Activated CD4-positive, alpha-beta T cell treated with anti-CD3 and anti-CD28 coated beads, Interleukin-2, amount 50 U/mL, for 16 hours (primary cell): ENCODE results near the gene IZUMO1R.
"Not testable (repeated sequence)": the region's sequence is repeated elsewhere in the genome, so short reads cannot be mapped to it uniquely, and the experiment has no call there.

Experiments used
- DNase-seq: peaks from one replicate; pipeline ENCODE4 v3.0.0-alpha.2; 2020

Gene IZUMO1R

DNA sequence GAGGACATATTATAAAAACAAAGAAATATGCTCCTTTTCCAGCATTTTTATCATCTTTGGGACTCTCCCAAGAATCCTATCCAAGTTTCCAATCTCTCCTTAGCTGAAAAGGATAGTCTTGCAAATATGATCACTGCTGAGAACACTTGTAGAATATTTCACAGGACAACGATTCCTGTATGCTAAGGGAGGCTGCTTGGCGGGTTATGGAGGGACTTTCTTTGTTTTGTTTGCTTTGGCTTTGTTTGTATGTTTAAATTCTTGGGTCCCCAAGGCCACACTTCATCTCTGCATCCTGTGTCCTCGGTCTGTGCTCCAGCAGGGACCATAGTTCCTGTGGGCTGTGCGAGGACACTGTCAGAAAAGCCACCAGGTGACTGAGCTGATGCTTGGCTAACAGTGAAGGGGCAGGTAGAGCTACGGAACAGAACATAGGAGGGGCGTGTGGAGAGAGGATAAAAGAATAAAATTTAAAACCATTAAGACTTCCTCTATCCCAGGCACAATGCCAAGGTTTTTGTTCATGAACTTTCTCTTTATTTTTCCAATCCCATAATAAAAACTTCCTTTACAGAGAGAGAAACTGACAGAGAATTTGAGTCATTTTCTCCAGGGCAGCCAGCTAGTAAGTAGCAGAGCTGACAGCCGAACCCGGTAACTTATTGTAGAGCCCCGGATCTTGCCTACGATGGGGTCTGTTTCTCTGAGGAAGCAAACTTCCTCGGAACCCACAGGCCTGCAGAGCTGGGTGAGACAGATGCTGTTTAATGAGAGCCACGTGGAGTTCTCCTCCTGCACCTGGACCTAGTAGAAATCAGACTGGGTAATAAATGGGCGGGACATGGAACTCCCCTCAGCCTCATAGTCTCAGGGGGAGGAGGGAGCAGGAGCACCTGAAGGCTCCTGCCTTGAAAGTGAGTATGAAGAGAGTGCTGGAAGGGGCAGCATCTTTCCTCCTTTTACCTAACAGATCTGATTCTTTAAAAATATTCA lies at the start of gene IZUMO1R:
Gene IZUMO1R, plus strand, starts transcription at position 615 of the 993 bp plus-strand sequence. CDS start 1,057 bp downstream, outside the sequence.
- no peak for DNase-seq

DNA sequence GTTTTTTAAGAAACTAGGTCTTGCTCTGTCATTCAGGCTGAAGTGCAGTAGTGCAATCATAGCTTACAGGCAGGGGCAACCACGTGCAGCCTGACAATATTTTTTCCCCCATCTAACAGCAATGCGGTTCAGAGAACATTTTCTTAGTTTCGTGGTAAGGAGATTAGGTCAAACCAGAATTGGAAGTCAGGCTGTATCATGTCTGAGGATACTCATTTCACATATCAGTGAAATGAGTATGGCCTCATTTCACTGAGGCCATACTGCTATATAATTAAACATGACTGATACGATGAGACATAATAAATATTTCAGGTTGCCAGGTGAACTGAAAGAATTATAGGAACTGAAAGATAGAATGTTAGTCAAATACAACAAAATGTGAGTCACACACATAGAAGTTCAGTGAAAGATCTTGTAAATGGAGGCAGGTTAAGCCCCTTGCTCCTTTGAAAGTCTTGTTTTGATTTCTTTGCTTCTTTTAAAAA lies 32.5 kb upstream of the IZUMO1R start:
- DNase-seq = peak; percentile 53

DNA sequence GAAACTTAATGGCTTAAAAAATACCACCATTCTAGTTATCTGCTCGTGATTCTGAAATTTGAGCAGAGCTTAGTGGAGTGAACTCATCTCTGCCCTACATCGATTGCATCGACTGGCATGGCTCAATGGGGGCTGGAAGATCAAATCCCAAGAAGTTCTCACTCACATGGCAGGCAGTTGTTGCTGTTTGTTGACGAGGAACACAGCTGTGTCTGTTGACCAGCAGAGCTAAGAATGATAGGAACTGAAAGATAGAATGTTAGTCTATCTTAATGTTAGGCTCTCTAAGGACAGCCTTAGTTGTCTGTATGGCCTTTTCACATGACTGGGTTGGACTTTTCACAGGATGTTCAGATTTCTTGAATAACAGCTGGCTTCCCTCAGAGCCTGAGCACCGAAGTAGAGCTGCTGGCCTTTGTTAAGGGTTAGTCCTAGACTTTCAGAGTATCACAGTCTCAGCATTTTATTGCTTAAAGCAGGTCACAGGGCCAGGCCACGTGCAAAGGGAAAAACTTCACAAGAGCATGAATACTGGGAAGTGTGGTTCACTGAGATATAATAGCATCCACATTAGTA lies 31.6 kb upstream of the IZUMO1R start:
- no peak for DNase-seq

GRCh38 chr11:94275961-94276360 lies 28.4 kb upstream of the IZUMO1R start:
- no peak for DNase-seq

- DNase-seq = no peak
These were observed 27.4 kb upstream of the IZUMO1R start for GRCh38 chr11:94276943-94277342.

DNA sequence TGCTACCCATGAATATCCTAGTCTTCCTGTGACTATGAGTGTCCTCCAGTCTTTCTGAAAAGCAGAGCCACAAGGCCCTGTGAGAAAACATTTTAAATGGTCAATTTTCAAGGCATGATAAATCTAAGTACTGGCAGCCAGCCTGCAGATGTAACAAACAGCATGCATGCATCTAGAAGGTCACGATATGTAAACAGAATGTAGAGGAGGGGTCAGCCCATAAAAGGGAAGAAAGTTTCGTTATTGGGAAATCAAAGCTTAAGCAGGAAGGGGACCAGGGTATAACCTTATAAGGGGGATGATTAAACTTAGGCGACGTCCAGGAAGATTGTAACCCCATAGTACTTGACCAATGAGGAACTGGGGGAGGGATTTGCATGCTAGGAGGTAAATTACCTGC lies 26.2 kb upstream of the IZUMO1R start:
- not testable (repeated sequence) for DNase-seq

- no peak for DNase-seq
These were observed 24.4 kb upstream of the IZUMO1R start for GRCh38 chr11:94279996-94280395.

DNA sequence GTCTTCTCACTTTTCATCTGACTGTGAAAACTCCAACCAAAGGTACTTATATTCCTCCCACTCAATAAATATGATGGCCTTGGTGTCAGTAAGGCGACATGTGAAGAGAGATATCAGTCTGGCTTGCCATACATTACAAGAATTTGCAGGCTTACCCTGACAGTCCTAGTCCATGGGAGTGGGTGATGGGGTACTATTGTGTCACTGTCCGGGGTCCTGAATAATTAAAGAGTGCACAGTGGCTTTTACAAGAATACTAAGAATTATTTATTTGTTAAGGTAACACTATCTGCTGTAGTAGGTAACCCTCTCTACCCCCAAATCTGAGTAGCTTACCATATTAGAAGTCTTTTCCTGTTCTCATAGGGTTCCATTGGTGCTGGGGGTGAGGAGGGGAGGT lies 23.1 kb upstream of the IZUMO1R start:
- no peak for DNase-seq

DNA sequence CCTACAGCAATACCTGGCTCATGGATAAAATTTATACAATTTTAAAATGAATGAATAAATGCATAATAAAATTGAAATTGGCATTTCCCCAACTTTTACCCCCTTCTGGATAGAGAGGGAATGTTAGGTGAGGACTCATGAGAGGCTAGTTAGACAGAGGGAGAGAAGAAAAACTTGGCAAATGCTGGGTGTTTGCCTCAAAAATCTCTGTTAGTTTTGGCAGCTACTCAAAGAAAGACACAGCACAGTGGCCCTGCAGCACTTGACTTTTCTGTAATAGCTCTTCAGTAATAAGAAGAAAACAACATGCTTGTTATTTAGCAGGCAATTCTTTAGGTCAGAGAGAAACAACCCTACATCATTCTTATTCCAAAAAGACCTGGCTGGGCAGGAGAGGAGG lies 20.7 kb upstream of the IZUMO1R start:
- no peak for DNase-seq

- no peak for DNase-seq
These were observed 8.8 kb upstream of the IZUMO1R start for GRCh38 chr11:94295534-94295933.

DNA sequence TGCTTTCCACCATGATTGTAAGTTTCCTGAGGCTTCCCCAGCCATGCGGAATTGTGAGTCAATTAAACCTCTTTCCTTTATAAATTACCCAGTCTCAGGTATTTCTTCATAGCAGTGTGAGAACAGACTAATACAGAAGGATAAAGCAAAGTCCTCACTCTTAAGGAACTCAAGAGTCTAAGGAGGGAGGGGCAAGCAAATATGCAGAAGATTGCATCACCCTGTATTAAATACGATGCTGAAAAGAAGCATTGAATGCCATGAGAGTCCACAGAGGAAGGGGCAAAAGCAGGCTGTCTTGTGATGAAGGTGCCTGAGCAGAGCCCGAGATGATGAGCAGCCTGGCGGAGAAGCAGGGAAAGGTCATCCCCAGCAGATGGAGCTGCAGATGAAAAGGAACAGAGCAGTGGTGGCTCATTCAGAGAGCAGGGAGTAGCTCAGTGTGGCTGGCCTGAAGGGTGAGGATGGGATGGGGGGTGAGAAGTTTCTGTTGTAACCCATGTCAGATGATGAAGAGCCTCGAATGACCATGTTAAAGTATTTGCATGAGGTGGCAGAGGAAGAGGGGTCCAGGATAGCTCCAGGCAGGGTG lies 6.3 kb upstream of the IZUMO1R start:
- DNase-seq = no peak

DNA sequence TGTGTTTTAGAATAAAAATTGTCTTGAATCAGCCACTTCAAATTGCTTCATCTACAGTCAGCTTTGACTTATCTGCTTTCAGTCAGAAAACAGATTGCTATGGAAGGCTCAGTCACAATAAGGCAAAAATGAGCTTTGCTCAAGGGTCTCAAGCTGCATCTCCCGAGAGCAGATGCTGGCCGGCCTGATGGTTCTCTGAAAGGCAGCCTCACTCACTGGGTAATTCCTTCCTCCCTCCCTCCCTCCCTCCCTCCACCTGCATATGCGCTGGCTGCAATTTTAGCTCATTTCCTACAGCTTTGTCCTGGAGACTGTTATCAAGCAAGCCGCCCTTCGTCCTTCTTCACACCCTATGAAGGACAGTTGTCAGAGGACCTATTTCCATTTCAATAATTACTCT lies 1.6 kb upstream of the IZUMO1R start:
- DNase-seq = no peak

- no peak for DNase-seq
These were observed 766 bp downstream of the IZUMO1R start for GRCh38 chr11:94305146-94305545.

DNA sequence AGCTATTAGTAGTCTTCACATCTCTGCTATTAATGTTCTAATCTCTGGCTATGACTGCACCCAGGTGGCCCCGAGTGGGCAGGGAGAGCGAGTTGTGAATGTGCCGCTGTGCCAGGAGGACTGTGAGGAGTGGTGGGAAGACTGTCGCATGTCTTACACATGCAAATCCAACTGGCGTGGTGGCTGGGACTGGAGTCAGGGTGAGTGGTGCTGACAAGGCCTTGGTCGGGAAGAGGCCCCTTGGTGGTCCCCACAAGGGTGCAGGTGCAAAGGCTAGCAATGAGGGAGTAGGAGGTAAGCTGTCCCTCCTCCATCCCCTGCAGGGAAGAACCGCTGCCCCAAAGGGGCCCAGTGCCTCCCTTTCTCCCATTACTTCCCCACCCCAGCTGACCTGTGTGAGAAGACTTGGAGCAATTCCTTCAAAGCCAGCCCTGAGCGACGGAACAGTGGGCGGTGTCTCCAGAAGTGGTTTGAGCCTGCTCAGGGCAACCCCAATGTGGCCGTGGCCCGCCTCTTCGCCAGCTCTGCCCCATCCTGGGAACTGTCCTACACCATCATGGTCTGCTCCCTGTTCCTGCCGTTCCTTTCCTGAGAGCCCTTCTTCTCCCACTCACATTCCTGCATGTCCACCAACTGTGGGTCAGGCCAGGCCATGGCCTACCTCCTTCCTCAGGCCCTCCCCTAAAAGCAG lies 2.9 kb downstream of the IZUMO1R start:
- no peak for DNase-seq

- DNase-seq = no peak
These were observed 3.6 kb downstream of the IZUMO1R start for GRCh38 chr11:94308024-94308423.

DNA sequence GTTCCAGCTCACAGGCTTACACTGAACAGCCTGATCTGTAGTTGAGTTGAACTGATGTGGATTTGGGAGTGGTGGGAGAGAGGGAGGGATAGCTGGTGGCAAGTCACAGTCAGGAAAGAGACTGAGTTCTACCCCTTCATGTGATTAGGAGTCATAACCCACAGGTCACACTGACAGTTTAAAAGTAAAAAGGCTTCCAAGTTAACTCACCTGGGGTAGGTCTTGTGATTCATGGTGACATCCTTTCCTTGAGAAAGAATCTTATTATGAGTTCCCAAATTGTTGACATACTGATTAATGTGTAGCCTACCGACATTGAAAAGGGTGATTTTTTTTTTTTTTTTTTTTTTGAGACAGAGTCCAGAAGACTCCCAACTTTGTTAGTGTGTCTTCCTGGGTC lies 5.4 kb downstream of the IZUMO1R start:
- DNase-seq = no peak

DNA sequence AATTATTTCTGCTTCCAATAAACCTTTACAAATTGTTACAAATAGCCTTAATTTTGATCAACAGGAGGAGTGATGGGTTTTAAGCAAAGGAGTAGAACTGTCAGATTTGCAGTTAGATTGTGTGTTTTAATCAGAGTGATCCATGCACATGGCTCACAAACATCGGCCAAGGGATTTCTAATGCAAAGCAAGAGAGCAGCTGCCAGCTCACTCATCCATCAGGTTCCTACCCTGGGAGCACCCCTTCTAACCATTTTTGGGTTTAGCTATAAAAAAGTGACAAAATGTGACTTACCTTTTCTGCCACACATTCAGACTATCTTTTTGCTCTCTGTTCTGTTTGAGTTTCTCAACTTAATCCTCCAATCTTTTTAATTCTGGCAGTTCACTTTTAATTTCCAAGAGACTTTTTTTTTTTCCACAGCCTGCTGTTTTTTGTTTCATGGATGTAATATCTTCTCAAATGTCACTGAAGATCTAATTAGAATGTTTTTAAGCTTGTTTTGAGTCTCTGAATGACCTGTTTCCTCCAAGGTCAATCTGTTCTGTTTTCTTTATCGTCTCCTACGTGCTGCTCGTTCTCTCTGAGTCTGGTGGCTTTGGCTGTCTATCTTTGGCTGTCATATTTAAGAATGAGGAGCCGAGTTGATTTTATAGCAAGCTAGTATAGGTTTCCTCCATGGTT lies 6.0 kb downstream of the IZUMO1R start:
- no peak for DNase-seq

GRCh38 chr11:94312339-94312738 lies 8.0 kb downstream of the IZUMO1R start:
- no peak for DNase-seq

DNA sequence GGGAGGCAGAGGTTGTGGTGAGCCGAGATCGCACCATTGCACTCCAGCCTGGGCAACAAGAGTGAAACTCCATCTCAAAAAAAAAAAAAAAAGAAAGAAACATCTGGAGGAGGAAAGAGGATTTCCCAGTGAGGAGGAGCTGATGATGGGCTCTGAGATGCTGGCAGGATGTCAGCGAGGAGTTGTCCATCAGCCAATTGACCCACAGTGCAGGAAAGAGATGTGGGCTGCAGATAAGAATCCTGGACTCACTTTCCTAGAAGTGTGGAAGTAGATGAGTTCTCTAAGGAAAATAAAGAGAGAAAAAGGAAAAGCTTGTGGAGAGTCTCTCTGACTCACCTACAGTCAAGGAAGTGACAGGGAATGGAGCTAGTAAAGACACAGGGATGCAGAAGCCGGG lies 9.7 kb downstream of the IZUMO1R start:
- DNase-seq = no peak

DNA sequence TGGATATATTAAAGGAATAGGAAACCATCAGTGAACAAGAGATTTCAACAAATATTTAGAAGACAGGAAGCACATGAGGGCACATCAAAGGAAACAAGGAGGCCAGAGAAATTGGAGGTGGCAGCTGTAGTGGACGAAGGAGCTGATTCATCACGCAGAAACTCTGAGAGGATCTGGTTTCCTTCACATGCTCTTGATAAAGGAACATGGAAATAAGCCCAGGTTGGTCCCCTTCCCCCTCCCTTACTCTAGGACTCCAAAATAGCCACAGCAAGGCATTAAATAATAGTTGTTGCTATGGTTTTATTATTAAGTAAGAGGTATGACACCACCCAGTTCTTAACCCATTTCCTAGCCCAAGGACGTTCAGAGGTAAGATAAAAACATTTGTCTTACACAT lies 11.3 kb downstream of the IZUMO1R start:
- no peak for DNase-seq

- DNase-seq = no peak
These were observed 18.1 kb downstream of the IZUMO1R start for GRCh38 chr11:94322501-94322900.

DNA sequence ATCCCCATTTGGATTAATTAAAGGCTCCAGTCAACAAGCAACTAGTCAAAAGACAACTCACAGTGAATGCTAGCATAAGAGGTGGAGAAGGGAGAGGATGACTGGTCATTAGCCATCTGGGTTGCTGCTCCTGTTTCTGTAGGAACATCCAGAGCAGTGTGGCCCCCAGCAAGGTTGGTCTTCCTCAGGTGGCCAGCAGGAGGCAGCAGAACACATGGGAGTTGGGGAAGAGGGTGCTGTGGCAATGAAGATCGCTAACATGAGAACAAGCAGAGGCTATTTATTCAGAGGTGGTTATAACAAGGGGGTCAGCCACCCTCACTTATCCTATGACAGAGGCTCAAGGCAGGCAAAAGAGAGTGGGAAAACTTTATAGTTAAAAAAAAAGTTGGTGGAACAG lies 21.3 kb downstream of the IZUMO1R start:
- peak; percentile 57 for DNase-seq

GRCh38 chr11:94326947-94327346 lies 22.6 kb downstream of the IZUMO1R start:
- DNase-seq = no peak
